ENCODE data around the gene LMBR1. TPM values are rescaled to one million over a fixed set of nuclear protein-coding genes. Genes with fewer than 3 reads are reported as not detected.

Gene LMBR1
- total RNA-seq, 1 donor from 2014 or later = 37.6 TPM

DNA sequence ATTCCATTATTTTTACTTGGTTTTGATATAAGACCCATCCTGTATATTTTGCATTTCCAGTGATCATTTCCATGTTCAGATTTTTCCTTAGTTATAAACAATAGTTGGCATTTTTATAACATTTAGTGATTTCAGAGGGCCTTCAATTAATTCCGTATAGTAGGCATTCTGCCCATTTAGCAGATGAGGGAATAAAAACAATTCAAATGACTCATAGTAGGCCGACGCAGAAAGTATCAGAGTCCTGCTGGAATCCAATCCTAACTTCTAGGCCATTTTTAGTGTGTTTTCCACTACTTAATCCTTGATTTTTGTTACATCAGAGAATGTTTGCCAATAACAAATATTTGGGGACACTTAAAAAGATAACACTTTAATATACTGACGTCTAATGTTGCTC lies 237.0 kb downstream of the LMBR1 start:
- intact Hi-C loops (cut with micrococcal nuclease) = no loop called here
- DNase-seq = no peak
- Histone ChIP-seq H3K9me3 (replicated peaks) (no peaks in the 10 kb centered on the region), H3K4me1 (no peaks in the 10 kb centered on the region), H3K4me3 (no peak overlapping the region), H3K27ac (replicated peaks) (no peak overlapping the region), H3K27me3 (ENCODE audit: low read depth) (peaks cover 52% of the 10 kb centered on the region), H3K36me3 (no peaks in the 10 kb centered on the region)
- TF ChIP-seq, protein P1, sequence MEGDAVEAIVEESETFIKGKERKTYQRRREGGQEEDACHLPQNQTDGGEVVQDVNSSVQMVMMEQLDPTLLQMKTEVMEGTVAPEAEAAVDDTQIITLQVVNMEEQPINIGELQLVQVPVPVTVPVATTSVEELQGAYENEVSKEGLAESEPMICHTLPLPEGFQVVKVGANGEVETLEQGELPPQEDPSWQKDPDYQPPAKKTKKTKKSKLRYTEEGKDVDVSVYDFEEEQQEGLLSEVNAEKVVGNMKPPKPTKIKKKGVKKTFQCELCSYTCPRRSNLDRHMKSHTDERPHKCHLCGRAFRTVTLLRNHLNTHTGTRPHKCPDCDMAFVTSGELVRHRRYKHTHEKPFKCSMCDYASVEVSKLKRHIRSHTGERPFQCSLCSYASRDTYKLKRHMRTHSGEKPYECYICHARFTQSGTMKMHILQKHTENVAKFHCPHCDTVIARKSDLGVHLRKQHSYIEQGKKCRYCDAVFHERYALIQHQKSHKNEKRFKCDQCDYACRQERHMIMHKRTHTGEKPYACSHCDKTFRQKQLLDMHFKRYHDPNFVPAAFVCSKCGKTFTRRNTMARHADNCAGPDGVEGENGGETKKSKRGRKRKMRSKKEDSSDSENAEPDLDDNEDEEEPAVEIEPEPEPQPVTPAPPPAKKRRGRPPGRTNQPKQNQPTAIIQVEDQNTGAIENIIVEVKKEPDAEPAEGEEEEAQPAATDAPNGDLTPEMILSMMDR (IDR thresholded peaks at IDR 0.05; ENCODE audit: borderline replicate concordance) = no peak

DNA sequence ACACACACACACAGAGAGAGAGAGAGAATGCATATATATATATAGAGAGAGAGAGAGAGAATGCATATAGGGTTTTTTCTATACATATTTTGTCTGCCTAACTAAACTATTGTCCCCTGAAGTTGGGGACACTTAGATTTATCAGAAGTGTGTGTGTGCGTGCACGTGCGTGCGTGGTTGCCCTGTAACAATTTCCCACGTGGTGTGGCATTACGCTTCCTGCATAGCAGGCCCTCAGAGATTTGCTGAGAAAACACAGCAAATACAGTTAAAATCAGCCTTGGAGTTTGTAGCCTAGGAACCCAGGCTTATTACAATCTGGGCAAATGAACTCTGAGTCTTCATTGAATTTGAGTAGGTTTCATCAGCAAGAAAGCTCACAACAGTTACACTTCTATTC lies 237.7 kb downstream of the LMBR1 start:
- no peak for DNase-seq
- TF ChIP-seq, protein P1 (IDR thresholded peaks at IDR 0.05; ENCODE audit: borderline replicate concordance) = no peak
- H3K4me3 ChIP-seq = no peak overlapping the region
- peaks cover 59% of the 10 kb centered on the region for H3K27me3 ChIP-seq (ENCODE audit: low read depth)
- intact Hi-C loops (cut with micrococcal nuclease) = no loop called here
- no peaks in the 10 kb centered on the region for H3K36me3 ChIP-seq
- no peak overlapping the region for H3K27ac ChIP-seq (replicated peaks)
- H3K9me3 ChIP-seq (replicated peaks) = no peaks in the 10 kb centered on the region
- H3K4me1 ChIP-seq = no peaks in the 10 kb centered on the region

DNA sequence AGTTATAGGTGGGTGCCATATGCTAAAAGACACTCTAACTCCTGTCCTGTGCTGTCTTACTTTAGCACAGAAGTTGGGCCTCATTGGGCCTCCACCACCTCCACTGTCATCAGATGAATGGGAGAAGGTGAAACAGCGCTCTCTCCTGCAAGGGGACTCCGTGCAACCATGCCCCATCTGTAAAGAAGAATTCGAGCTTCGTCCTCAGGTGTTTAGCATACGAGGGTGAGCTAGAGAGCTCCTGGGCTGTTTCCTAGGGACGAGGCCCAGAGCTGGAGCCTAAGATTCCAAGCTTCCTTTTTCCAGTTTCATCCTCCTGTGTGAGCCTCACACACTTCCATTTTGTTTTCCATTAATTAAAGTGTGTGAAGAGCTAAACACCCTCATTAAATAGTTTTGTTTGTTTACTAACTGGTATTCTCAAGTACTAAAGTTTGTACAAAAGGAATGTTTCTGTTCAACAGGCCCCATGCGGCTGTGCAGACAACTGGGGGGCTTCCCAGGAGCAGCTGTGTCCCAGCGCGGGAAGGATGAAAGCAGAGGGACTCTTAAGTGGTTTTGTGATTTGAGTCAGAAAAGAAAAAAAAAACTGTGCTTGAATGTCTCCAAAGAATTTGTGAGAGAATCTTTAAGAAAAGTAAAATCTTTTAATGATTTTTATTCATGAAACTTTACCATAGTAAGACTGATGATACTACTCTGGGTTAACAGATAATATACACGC lies 238.3 kb downstream of the LMBR1 start:
- no peak for DNase-seq
- Histone ChIP-seq H3K4me1 (no peaks in the 10 kb centered on the region), H3K9me3 (replicated peaks) (no peaks in the 10 kb centered on the region), H3K27me3 (ENCODE audit: low read depth) (peaks cover 65% of the 10 kb centered on the region), H3K4me3 (no peak overlapping the region), H3K27ac (replicated peaks) (no peak overlapping the region), H3K36me3 (no peaks in the 10 kb centered on the region)
- TF ChIP-seq, protein P1 (IDR thresholded peaks at IDR 0.05; ENCODE audit: borderline replicate concordance) = no peak
- intact Hi-C loops (cut with micrococcal nuclease) = no loop called here

DNA sequence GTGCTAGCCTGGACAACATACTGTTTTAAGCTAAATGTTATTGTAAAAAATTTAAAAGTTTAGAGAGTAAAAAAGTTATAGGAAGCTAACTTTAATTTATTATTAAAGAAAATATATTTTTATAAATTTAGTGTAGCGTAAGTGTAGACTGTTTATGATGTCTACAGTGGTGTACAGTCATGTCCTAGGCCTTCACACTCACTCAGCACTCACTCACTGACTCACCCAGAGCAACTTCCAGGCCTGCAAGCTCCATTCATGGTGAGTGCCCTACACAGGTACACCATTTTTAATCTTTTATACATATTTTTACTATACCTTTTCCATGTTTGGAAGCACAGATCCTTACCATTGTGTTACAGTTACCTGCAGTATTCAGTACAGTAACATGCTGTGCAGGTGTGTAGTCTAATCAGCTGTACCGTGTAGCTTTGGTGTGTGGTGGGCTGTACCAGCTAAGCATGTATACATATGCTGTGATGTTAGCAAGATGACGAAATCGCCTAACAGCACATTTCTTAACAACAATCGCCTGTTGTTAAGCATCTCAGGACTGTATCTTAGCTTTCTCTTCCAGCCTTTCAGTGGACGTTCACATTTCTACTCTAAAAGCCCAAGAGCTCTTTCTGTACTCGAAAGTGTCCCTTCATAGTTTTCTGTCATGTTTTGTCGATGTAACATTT lies 240.0 kb downstream of the LMBR1 start:
- Histone ChIP-seq H3K4me3 (no peak overlapping the region), H3K36me3 (no peaks in the 10 kb centered on the region), H3K27me3 (ENCODE audit: low read depth) (peaks cover 82% of the 10 kb centered on the region), H3K4me1 (no peaks in the 10 kb centered on the region), H3K27ac (replicated peaks) (no peak overlapping the region), H3K9me3 (replicated peaks) (no peaks in the 10 kb centered on the region)
- no peak for DNase-seq
- TF ChIP-seq, protein P1 (IDR thresholded peaks at IDR 0.05; ENCODE audit: borderline replicate concordance) = no peak
- intact Hi-C loops (cut with micrococcal nuclease) = no loop called here

DNA sequence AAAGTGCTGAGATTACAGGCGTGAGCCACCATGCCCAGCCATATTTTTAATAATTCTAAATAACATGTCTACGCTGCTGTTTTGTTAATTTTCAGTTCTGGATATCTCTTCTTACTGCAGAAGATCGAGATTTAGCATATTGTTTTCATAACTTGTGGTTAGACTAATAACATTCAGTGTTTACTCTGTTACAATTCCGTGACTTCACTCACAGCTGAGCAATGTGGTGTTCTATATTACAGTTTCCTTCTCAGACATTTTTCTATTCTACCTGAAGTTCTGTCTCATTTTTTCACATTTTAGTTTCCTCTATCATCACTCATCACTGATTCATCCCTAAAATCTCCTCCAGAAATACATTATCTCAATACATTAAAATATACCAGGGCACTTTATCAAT lies 241.5 kb downstream of the LMBR1 start:
- no peak for DNase-seq
- intact Hi-C loops (cut with micrococcal nuclease) = no loop called here
- TF ChIP-seq, protein P1 (IDR thresholded peaks at IDR 0.05; ENCODE audit: borderline replicate concordance) = no peak
- no peak overlapping the region for H3K27ac ChIP-seq (replicated peaks)
- no peaks in the 10 kb centered on the region for H3K36me3 ChIP-seq
- no peaks in the 10 kb centered on the region for H3K9me3 ChIP-seq (replicated peaks)
- H3K4me1 ChIP-seq = no peaks in the 10 kb centered on the region
- no peak overlapping the region for H3K4me3 ChIP-seq
- H3K27me3 ChIP-seq (ENCODE audit: low read depth) = peaks cover 83% of the 10 kb centered on the region
